Measurements from ENCODE around the gene IL5.
"Not testable (repeated sequence)": the region's sequence is repeated elsewhere in the genome, so short reads cannot be mapped to it uniquely, and the experiment has no call there.

IL5 gene

DNA sequence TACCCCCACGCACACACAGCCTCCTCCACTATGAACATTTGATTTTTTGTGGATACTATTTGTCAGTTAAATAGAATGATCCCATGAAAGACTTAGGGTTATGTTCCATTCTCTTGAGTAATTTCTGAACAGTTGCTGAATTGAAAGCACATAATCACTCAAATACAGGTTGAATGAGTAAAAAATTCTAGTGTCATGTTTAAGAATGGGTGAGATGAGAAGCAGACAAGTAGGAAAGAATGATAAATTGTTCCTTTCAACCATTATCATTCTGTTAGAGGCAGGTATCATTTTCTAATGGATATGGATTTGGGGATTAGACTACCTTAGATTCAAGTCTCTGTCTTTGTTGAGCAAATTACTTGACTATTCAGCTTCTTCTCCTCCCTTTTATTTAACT is 32.8 kb upstream of the IL5 start:
- H3K4me3 ChIP-seq (ENCODE audit: low read depth, low read length), result no peak overlapping the region
- ChIA-PET POLR2A (no interaction called here), CTCF (interaction anchor here (0.9 to 1.8 kb wide), 2 partner anchors 78 to 189 kb away, joined by 3 to 5 read pairs; no protein-coding TSS in a partner anchor)
- DNase-seq (ENCODE audit: low read depth, low spot score), result no peak
- TF ChIP-seq, protein P1, sequence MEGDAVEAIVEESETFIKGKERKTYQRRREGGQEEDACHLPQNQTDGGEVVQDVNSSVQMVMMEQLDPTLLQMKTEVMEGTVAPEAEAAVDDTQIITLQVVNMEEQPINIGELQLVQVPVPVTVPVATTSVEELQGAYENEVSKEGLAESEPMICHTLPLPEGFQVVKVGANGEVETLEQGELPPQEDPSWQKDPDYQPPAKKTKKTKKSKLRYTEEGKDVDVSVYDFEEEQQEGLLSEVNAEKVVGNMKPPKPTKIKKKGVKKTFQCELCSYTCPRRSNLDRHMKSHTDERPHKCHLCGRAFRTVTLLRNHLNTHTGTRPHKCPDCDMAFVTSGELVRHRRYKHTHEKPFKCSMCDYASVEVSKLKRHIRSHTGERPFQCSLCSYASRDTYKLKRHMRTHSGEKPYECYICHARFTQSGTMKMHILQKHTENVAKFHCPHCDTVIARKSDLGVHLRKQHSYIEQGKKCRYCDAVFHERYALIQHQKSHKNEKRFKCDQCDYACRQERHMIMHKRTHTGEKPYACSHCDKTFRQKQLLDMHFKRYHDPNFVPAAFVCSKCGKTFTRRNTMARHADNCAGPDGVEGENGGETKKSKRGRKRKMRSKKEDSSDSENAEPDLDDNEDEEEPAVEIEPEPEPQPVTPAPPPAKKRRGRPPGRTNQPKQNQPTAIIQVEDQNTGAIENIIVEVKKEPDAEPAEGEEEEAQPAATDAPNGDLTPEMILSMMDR (IDR thresholded peaks at IDR 0.05; ENCODE audit: insufficient read depth, low read length, missing control alignments), result no peak

DNA sequence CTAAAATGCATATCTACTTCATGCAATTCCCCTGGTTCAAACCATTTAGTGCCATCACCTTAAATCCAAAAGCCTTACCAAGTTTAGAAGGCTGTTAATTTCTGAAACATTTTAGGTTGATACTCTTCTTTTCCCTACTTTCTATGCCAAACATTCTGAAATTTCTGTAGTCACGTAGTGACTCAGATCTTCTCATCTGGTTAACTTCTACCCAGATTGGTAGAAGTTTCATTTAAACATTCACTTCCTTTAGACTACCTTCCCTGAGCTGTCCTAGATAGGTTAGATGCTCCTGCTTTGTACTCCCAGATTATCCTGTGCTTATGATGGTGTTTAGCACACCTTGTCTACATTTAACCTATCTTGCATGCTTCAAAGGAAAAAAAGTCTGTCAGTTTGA is 23.3 kb upstream of the IL5 start:
- no peak overlapping the region for H3K4me3 ChIP-seq (ENCODE audit: low read depth, low read length)
- no peak for DNase-seq (ENCODE audit: low read depth, low spot score)
- POLR2A ChIA-PET, result no interaction called here
- TF ChIP-seq, protein P1 (IDR thresholded peaks at IDR 0.05; ENCODE audit: insufficient read depth, low read length, missing control alignments), result no peak
- CTCF ChIA-PET, result interaction anchor here (0.6 kb wide), 1 partner anchor 346 kb away, joined by 3 read pairs; no protein-coding TSS in a partner anchor

DNA sequence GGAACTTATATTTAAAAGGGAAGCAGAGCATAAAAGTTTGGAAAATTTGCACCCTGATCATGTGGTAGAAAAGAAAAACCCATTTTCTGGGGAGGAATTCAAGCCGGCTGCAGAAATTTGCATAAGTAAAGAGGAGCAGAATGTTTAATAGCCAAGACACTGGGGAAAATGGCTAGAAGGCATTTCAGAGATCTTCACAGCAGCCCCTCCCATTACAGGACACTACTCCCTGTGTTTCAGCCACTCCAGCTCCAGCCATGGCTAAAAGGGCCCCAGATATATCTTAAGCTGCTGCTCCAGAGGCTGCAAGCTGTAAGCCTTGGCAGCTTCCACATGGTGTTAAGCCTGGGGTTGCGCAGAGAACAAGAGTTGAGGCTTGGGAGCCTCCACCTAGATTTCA is 21.2 kb upstream of the IL5 start:
- CTCF ChIA-PET; H3K4me3 ChIP-seq (ENCODE audit: low read depth, low read length); DNase-seq (ENCODE audit: low read depth, low spot score); POLR2A ChIA-PET: not testable (repeated sequence)

DNA sequence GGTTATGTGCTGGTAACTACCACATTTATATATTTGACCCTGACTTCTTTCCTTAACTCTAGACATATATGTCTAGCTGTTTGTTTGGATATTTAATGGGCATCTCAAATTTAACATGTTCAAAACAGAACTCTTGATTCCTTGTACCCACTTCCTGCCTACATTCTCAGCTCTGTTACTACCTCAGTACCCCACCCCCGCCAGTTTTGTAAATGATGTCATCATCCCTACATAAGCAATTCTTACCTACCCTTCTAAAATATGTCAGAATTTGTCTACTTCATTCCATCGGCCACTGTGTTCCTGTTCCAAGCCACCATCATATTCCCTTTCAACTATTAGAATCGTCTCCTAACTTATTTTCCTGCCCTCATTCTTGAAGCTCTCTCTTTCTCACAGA is 18.3 kb upstream of the IL5 start:
- TF ChIP-seq, protein P1 (IDR thresholded peaks at IDR 0.05; ENCODE audit: insufficient read depth, low read length, missing control alignments), result no peak
- CTCF ChIA-PET, result interaction anchor here (0.8 to 0.9 kb wide), 2 partner anchors 175 to 259 kb away, joined by 3 read pairs; no protein-coding TSS in a partner anchor
- DNase-seq (ENCODE audit: low read depth, low spot score), result no peak
- no peak overlapping the region for H3K4me3 ChIP-seq (ENCODE audit: low read depth, low read length)
- POLR2A ChIA-PET, result no interaction called here

DNA sequence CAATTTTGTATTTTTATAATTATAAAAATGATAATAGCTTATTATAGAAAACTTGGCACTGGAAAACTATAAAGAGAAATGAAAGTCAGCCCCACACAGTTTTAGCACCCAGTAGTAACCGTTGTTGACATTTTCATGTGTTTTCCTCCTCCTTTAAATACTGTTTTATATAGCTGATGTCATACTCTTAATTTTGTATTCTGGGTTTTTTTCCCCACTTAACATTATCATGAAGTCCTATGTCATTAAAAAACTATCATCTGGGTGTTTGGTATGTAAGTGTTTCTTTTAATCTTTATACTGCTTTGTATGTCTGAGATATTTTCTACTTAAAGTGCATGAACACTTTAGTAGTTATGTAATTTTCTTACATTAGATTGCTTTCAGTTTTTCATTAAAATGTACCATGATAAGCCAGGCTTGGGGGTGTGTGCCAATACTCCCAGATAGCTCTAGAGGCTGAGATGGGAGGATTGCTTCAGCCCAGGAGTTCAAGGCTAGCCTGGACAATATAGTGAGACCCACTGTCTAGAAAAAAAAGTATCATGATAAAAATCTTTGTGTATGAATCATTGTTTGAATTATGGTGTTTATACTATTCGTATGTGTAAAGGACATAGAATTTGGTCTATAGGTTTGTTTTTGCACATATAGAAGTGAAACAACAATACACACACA is 16.2 kb upstream of the IL5 start:
- no peak for DNase-seq (ENCODE audit: low read depth, low spot score)
- CTCF ChIA-PET, result interaction anchor here (1.0 to 1.1 kb wide), 2 partner anchors 32 to 173 kb away, joined by 3 to 4 read pairs; no protein-coding TSS in a partner anchor
- no peak overlapping the region for H3K4me3 ChIP-seq (ENCODE audit: low read depth, low read length)
- POLR2A ChIA-PET, result no interaction called here
- TF ChIP-seq, protein P1 (IDR thresholded peaks at IDR 0.05; ENCODE audit: insufficient read depth, low read length, missing control alignments), result no peak

DNA sequence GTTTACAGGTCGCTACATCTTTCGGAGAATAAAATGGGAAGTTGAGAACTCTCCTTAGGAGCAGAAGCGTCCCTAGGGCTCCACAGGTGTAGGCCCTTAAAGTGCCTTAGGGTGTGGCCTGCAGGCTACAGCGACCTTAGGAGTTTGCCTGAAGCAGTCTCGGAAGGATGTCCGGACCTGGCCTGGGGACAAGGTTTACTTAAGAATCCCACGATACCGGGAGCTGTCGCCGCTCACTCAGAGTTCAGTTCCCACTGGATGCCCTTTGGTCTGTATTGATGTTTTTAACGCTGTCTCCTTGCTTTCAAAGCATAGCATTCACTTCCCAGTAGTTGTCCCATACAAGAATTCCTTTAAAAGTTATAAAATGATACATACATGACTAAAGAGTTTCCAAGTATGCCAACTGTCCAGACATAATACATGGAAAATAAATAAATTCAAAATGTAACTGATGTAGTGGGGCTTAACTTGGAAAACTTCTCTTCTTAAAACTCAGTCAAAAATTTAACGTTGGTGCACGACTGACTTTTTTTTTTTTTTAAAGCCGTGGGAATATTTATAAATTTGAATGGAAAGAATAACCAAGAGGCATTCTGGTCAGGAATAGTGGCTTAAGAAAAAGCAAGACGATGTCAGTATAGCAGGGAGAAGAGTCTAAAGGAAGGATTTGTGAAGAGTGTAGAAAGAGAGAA is 14.3 kb upstream of the IL5 start:
- TF ChIP-seq, protein P1 (IDR thresholded peaks at IDR 0.05; ENCODE audit: insufficient read depth, low read length, missing control alignments), result no peak
- DNase-seq (ENCODE audit: low read depth, low spot score), result no peak
- POLR2A ChIA-PET, result no interaction called here
- CTCF ChIA-PET, result interaction anchor here (1.0 to 1.8 kb wide), 4 partner anchors 52 to 171 kb away, joined by 3 to 5 read pairs (median 4); no protein-coding TSS in a partner anchor
- peak overlapping the region; percentile 82 for H3K4me3 ChIP-seq (ENCODE audit: low read depth, low read length)
